Endothelial cell of umbilical vein (primary cell): Measurements from ENCODE around the gene FBXO21. TPM values are rescaled to one million over a fixed set of nuclear protein-coding genes. Genes with fewer than 3 reads are reported as not detected.
A peak's percentile ranks its signal among the peaks of the same experiment; 100 is the strongest.

Source experiments
- BruUV-seq: library from RNA; stranded (reverse); fragments of 400-500 nt; replicated peaks from 2 replicates; lab custom pipeline; 2021; lab: Mats Ljungman, UMichigan
- CTCF ChIA-PET: fragments of 300-600, 350-600 bp; sonication (Branson Sonifier 250); formaldehyde crosslinking; loops from one replicate; lab custom pipeline; 2021; ENCODE audit warnings: antibody characterized with exemption, inconsistent platforms; lab: Charles Lee
- POLR2A ChIA-PET: fragments of 300-600, 350-600 bp; sonication (Branson Sonifier 250); formaldehyde crosslinking; loops from one replicate; lab custom pipeline; 2021; ENCODE audit warnings: antibody characterized with exemption, inconsistent platforms; lab: Charles Lee
- DNase-seq: peaks from one replicate; pipeline ENCODE4 v3.0.0-alpha.2; 2011; ENCODE audit warnings: low read depth, low spot score
- FAIRE-seq: peaks from 2 replicates; lab custom pipeline; 2011; peaks lifted over from hg19 to GRCh38; lab: Jason Lieb, UNC
- H2AFZ ChIP-seq: 2 replicates; pipeline ENCODE4 v1.6.0; 2012; ENCODE audit warnings: low read depth, low read length, control low read depth, inconsistent platforms
- H3K27ac ChIP-seq: 2 replicates; pipeline ENCODE4 v1.5.1; 2011; ENCODE audit warnings: low read depth, mild to moderate bottlenecking, control low read depth, low read length, moderate library complexity; ENCODE audit not compliant: insufficient read depth
- H3K27me3 ChIP-seq, 2 experiments: 2 replicates each; pipeline versions ENCODE4 v1.6.0 to v1.6.1; 2011; ENCODE audit warnings: low read length in 2 of 2, mixed read lengths in 1 of 2; ENCODE audit not compliant: control insufficient read depth in 2 of 2, insufficient read depth in 2 of 2
- H3K36me3 ChIP-seq, 2 experiments: 2 replicates in 1 of 2; 3 replicates in 1 of 2; pipeline ENCODE4 v1.5.1; 2011; ENCODE audit warnings: low read length in 2 of 2, mild to moderate bottlenecking in 1 of 2, moderate library complexity in 1 of 2; ENCODE audit not compliant: control insufficient read depth in 2 of 2, insufficient read depth in 2 of 2; ENCODE audit errors: extremely low read depth in 1 of 2
- H3K4me1 ChIP-seq: 3 replicates; pipeline ENCODE4 v1.5.1; 2011; ENCODE audit warnings: mild to moderate bottlenecking, low read length; ENCODE audit not compliant: control insufficient read depth, insufficient read depth; ENCODE audit errors: extremely low read depth
- H3K4me2 ChIP-seq: 2 replicates; pipeline ENCODE4 v1.6.1; 2011; ENCODE audit warnings: low read length, control low read depth, mixed read lengths; ENCODE audit not compliant: insufficient read depth
- H3K4me3 ChIP-seq, 3 experiments: fragments of 200-600 bp in 1 of 3; sonication (generic), shearing (Covaris generic) in 1 of 3; replicated peaks in 1 of 3; 2 replicates each; pipeline ENCODE4 v1.5.1; 2011 to 2016; ENCODE audit warnings: control low read depth in 3 of 3, low read length in 3 of 3, mild to moderate bottlenecking in 2 of 3, inconsistent platforms in 1 of 3, low read depth in 1 of 3, moderate library complexity in 1 of 3; ENCODE audit not compliant: insufficient read depth in 1 of 3
- H3K79me2 ChIP-seq: 2 replicates; pipeline ENCODE4 v1.6.0; 2012; ENCODE audit warnings: low read length, inconsistent platforms; ENCODE audit not compliant: control insufficient read depth, insufficient read depth
- H3K9ac ChIP-seq: replicated peaks from 2 replicates; pipeline ENCODE3; 2011; ENCODE audit warnings: low read length, control low read depth; ENCODE audit not compliant: insufficient read depth; ENCODE audit errors: extremely low read depth
- H3K9me1 ChIP-seq: replicated peaks from 3 replicates; pipeline ENCODE4 v1.6.0; 2011; ENCODE audit warnings: mild to moderate bottlenecking, low read length; ENCODE audit not compliant: control insufficient read depth, insufficient read depth; ENCODE audit errors: extremely low read depth
- H3K9me3 ChIP-seq: replicated peaks from 2 replicates; pipeline ENCODE4 v1.5.1; 2012; ENCODE audit warnings: low read length, inconsistent platforms; ENCODE audit not compliant: control insufficient read depth, insufficient read depth
- H4K20me1 ChIP-seq: replicated peaks from 2 replicates; pipeline ENCODE3; 2011; ENCODE audit warnings: mild to moderate bottlenecking, low read length; ENCODE audit not compliant: control insufficient read depth, insufficient read depth; ENCODE audit errors: extremely low read depth
- CTCF ChIP-seq, 2 donors: IDR thresholded peaks; 1 replicate in 1 of 2; 2 replicates in 1 of 2; pipeline ENCODE4 v1.5.1; 2011; ENCODE audit warnings: low read length in 2 of 2, mild to moderate bottlenecking in 2 of 2, moderate library complexity in 2 of 2, control low read depth in 1 of 2, inconsistent platforms in 1 of 2, low read depth in 1 of 2; ENCODE audit not compliant: insufficient read depth in 1 of 2; ENCODE audit errors: extremely low read depth in 1 of 2
- EZH2 ChIP-seq: IDR thresholded peaks from 2 replicates; pipeline ENCODE4 v1.6.1; 2012; ENCODE audit warnings: borderline replicate concordance, low read depth, mild to moderate bottlenecking, moderate library complexity, low read length, inconsistent platforms; ENCODE audit not compliant: severe bottlenecking
- GATA2 ChIP-seq: IDR thresholded peaks from 2 replicates; pipeline ENCODE4 v1.7.0; 2011; ENCODE audit warnings: low read depth, mild to moderate bottlenecking, moderate library complexity, mixed read lengths, low read length; ENCODE audit not compliant: insufficient read length, insufficient read depth
- JUN ChIP-seq: IDR thresholded peaks from 2 replicates; pipeline ENCODE4 v1.6.1; 2011; ENCODE audit warnings: borderline replicate concordance, low read depth; ENCODE audit not compliant: insufficient read length, insufficient read depth
- MAX ChIP-seq: IDR thresholded peaks from 2 replicates; pipeline ENCODE4 v1.6.1; 2011; ENCODE audit not compliant: insufficient read depth, insufficient read length
- MYC ChIP-seq: IDR thresholded peaks from one replicate; pipeline ENCODE4 v1.6.1; 2011; ENCODE audit warnings: mild to moderate bottlenecking, low read depth, low read length
- POLR2AphosphoS5 ChIP-seq: IDR thresholded peaks from 2 replicates; pipeline ENCODE4 v1.6.1; 2012; ENCODE audit warnings: low read depth, mild to moderate bottlenecking, control low read depth, low read length, moderate library complexity; ENCODE audit not compliant: insufficient read depth
- dilution Hi-C: fragments of 300-500 bp; cut with MboI; formaldehyde crosslinking; loops from one replicate; pipeline ENCODE4 v1.15.0; 2019; ENCODE audit warnings: low sequenced_read_pairs; ENCODE audit not compliant: extremely low pct_ligation_motif_present
- intact Hi-C: fragments of 100-400 bp; cut with micrococcal nuclease; formaldehyde crosslinking; loops from one replicate; pipeline ENCODE4 v1.10.0; 2022
- polyA plus RNA-seq, 4 experiments: library from polyadenylated mRNA; depleted of rRNA in 3 of 4; stranded (reverse) in 3 of 4; unstranded in 1 of 4; fragments of >200 nt; gene quantifications; 2 replicates each; pipeline versions ENCODE4 v1.2.1 to v1.2.3, GENCODE V29; 2011 to 2012; ENCODE audit warnings: missing spikeins in 1 of 4
- total RNA-seq: library from RNA; stranded (reverse); gene quantifications from 2 replicates; pipeline ENCODE4 v1.2.3, GENCODE V29; 2021

The FBXO21 gene
- total and polyA plus RNA-seq, 2 donors (not counting 3 experiments of a cell fraction or from before 2014, with no cell fraction given), result 41.6 to 66.7 TPM

- DNase-seq (no peak), FAIRE-seq (no peak)
- H3K27ac ChIP-seq, result no peak overlapping the region
- no peaks in the 10 kb centered on the region for H4K20me1 ChIP-seq
- no peak overlapping the region for H3K4me3 ChIP-seq
- dilution Hi-C loops, result no loop called here
- CTCF ChIA-PET, result interaction anchor here (0.8 to 2.7 kb wide), 4 partner anchors 10 to 426 kb away, joined by 3 to 7 read pairs (median 4); no protein-coding TSS in a partner anchor
- TF ChIP-seq MYC, result no peak
- peak; percentile 4 for TF ChIP-seq JUN
- TF ChIP-seq EZH2, result no peak
- TF ChIP-seq MAX, result no peak
- TF ChIP-seq POLR2AphosphoS5, result no peak
- TF ChIP-seq GATA2, result no peak
- H2AFZ ChIP-seq, result no peak overlapping the region
- H3K9ac ChIP-seq, result no peak overlapping the region
- no peaks in the 10 kb centered on the region for H3K9me3 ChIP-seq
- no peaks in the 10 kb centered on the region for H3K79me2 ChIP-seq
- no peaks in the 10 kb centered on the region for H3K27me3 ChIP-seq
- no TSS peak for BruUV-seq
- no peaks in the 10 kb centered on the region for H3K9me1 ChIP-seq
- H3K36me3 ChIP-seq, result no peaks in the 10 kb centered on the region
- no peak overlapping the region for H3K4me2 ChIP-seq
- intact Hi-C loops, result no loop called here
- POLR2A ChIA-PET, result no interaction called here
- peaks cover 4% of the 10 kb centered on the region for H3K4me1 ChIP-seq
Measured at GRCh38 chr12:117129391-117129790, 60.9 kb downstream of the FBXO21 start.

DNA sequence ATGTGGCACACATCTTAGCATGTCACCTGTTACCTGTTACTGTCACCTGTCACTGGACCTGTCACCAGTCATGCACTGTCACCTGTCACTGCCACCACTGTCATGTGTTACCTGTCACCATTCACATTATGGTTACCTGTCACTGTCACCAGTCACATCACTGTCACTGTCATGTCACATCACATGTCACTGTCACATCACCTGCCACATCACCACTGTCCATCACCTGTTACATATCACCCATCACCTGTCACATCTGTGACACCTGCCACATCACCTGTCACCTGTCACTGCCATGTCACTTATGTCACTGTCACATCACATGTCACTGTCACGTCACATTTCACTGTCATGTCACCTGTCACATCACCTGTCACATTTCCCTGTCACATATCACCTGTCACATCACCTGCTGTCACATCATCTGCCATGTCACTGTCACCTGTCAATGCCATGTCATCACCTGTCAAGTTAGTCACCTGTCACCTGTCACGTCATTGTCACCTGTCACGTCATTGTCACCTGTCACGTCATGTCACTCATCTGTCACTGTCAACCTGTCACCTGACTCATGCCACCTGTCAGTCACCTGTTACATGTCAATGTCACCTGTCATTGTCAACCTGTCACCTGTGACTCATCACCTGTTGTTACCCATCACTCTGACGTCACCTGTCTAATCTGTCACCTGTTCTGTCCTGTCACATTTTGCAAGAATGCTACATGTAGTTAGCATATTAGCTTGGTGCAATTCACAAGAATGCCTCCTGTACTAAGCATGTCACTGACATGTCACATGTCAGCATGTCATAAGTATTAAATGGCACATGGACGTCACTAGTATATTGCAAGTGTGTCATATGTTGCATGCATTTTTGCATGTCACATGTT lies 62.1 kb downstream of the FBXO21 start:
- H3K4me3 ChIP-seq, result no peak overlapping the region
- no peaks in the 10 kb centered on the region for H3K36me3 ChIP-seq
- no peak overlapping the region for H2AFZ ChIP-seq
- intact Hi-C loops (no loop called here), dilution Hi-C loops (no loop called here)
- no peaks in the 10 kb centered on the region for H3K9me1 ChIP-seq
- FAIRE-seq, result no peak
- CTCF ChIA-PET, result no interaction called here
- H3K4me1 ChIP-seq, result no peaks in the 10 kb centered on the region
- no peaks in the 10 kb centered on the region for H4K20me1 ChIP-seq
- no peaks in the 10 kb centered on the region for H3K27me3 ChIP-seq
- no peak for TF ChIP-seq GATA2
- TF ChIP-seq JUN, result peak; percentile 11
- TF ChIP-seq CTCF (IDR thresholded peaks at IDR 0.05; ENCODE audit: extremely low read depth in 1 of 2, insufficient read depth in 1 of 2, low read depth in 1 of 2, low read length in 2 of 2), result no peak
- TF ChIP-seq EZH2, result no peak
- TF ChIP-seq MYC, result no peak
- no peak overlapping the region for H3K4me2 ChIP-seq
- H3K9me3 ChIP-seq, result no peaks in the 10 kb centered on the region
- H3K27ac ChIP-seq, result no peak overlapping the region
- H3K79me2 ChIP-seq, result no peaks in the 10 kb centered on the region
- no peak for DNase-seq
- POLR2A ChIA-PET, result no interaction called here
- H3K9ac ChIP-seq, result no peak overlapping the region
- BruUV-seq, result no TSS peak
